Suppressor macrophage treated with lipopolysaccharide for 1 hour (primary cell): Measurements from ENCODE around the gene KLHL17.

Experiments
- DNase-seq, 3 donors: peaks; one replicate each; pipeline ENCODE4 v3.0.0-alpha.2; 2020 to 2022

Gene KLHL17

GRCh38 chr1:923131-923990 is 37.0 kb upstream of the KLHL17 start, which contains the start of gene SAMD11:
Gene SAMD11, plus strand, starts transcription at chr1:923923. Its CDS starts 509 bp downstream, at chr1:924432.
- peak; percentile 81 to 95 (median 82) for DNase-seq

GRCh38 chr1:923991-924655 is 36.3 kb upstream of the KLHL17 start:
- DNase-seq = peak; percentile 17 to 43 (median 23)

DNA sequence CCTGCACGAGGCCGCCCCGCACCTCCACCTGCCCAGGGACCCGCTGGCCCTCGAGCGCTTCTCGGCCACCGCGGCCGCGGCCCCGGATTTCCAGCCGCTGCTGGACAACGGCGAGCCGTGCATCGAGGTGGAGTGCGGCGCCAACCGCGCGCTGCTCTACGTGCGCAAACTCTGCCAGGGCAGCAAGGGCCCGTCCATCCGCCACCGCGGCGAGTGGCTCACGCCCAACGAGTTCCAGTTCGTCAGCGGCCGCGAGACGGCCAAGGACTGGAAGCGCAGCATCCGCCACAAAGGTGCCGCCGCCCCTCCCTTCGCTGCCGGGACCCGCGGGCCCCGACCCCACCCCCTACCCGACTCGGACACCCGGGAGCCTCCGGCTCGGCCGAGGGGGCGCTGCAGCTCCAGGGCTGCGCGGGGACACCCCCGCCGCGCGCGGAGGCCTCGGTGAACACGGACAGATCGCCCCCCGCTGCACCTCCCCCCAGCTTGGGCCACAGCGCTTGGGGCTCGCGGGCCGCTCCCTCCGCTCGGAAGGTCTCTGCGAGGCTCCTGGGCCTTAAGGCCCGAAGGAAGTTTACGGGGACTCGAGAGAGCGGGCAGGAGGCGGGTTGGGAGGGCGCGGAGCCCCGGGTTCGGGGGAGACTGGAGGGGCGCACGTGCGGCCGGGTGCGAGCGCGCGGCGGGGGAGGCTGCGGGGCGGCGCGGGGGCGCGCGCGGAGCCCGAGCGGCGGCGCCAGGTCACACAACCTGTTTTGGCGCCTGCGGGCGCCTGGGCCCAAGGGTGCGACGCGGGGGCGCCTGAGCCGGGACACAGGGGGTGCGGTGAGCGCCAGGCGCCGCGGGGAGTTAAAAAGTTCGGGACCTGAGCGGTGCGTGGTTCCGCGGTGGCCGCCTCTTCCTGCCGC is 35.5 kb upstream of the KLHL17 start:
- peak; percentile 45 to 70 (median 48) for DNase-seq

DNA sequence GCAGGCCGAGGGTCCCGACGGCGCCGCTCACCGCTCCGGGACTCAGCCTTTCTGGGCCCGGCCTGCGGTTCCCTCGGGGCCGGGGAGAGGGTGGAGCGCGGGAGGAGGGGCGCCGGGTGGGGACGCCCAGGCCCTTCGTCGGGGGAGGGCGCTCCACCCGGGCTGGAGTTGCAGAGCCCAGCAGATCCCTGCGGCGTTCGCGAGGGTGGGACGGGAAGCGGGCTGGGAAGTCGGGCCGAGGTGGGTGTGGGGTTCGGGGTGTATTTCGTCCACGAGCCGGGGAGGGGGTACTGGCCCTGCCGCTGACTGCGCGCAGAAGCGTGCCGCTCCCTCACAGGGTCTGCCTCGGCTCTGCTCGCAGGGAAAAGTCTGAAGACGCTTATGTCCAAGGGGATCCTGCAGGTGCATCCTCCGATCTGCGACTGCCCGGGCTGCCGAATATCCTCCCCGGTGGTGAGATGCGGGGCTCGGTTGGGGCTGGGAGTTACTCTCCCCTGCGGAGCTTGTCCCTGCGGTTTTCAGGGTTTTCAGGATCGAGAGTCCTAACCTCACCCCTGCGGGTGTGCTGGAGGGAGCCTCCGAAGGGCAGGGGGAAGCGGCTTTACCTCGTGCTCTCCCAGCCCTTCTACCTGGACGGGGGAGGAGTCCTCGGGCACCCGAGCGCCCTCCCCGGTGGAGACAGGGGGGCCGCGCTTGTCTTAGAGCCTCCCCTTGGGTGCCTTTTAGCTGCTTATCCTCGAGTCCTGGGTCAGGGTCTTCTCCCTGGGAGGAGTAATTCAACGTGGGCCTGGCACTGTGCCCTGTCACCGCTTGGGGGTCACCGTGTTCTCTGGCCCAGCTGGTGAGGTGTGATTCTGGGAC is 34.6 kb upstream of the KLHL17 start:
- DNase-seq = peak in 2 of 3 donors; percentile 26 to 60

DNA sequence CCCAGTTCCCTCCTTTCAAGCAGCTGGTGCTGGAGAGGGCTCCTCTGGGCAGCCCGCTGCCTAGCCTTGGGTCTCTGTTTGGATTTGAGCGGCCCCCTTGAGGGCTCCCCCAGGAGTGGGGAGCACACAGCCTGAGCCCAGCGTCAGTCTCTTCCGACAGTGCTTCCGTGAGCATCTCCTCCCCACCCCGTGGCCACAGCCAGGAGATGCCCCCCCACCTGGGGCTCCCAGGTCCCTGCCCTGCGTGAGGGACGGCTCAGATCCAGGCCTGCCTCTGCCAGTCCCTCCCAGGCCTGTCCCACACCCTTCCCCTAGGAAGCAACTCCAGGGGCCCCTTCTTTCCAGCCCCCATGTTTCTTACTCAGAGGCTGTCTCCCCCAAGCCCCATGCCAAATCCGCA is 33.1 kb upstream of the KLHL17 start:
- DNase-seq = no peak

DNA sequence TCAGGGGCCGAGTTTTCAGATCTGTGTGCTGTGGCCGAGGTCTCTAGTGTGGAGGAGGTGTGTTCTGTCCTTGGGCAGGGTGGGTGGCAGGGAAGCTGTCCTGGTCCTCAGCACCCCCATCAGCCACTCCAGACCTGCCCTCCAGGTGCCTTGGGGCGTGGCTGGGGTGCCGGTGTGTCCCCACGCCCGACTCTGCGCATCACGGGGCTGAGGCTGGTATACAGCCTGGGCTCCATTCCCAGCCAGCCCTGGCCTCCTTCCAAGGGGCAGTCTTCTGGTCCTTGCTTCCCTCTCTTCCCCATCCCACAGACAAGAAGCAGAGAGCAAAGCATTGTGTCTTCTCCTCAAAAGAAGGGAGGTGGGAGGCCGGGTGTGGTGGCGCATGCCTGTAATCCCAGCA is 32.6 kb upstream of the KLHL17 start:
- no peak for DNase-seq

DNA sequence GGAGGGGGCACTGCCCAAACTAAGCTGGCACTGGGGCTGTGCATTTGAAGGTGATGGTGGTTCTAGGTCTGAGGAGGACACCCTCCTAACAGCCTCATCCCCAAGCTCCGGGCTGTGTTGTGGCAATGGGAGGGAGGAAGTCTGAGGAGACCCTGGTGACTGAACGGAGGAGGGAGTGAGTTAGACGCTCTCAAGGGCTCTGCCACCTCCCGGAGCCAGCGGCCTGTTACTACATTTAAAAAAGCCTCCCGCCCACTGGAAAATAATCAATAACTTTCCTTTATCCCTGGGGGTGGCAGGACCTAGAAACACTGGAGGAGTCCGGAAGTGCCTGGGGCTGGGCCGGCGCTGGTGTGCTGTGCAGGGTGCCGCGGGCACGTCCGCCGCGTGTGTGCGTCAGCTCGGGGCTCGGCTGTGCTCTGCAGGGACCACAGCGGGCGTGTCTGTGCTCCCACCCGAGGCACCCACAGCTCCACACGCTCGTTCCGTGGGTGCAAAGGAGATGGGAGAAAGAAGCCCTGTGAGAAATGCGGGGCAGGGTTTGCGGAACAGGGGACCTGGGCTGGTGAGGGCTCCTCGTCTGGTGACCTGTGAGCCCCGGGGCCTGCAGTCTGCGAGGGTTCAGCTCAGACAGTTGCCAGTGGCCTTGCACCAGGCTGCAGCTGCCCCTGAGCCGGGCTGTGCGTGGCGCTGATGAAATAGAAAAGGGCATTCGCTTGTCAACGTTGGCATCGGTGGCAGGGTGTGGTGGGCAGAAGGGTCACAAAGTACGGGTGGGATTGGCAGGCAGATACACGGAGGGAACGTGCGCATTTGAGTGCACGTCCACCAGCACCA is 31.3 kb upstream of the KLHL17 start:
- no peak for DNase-seq

DNA sequence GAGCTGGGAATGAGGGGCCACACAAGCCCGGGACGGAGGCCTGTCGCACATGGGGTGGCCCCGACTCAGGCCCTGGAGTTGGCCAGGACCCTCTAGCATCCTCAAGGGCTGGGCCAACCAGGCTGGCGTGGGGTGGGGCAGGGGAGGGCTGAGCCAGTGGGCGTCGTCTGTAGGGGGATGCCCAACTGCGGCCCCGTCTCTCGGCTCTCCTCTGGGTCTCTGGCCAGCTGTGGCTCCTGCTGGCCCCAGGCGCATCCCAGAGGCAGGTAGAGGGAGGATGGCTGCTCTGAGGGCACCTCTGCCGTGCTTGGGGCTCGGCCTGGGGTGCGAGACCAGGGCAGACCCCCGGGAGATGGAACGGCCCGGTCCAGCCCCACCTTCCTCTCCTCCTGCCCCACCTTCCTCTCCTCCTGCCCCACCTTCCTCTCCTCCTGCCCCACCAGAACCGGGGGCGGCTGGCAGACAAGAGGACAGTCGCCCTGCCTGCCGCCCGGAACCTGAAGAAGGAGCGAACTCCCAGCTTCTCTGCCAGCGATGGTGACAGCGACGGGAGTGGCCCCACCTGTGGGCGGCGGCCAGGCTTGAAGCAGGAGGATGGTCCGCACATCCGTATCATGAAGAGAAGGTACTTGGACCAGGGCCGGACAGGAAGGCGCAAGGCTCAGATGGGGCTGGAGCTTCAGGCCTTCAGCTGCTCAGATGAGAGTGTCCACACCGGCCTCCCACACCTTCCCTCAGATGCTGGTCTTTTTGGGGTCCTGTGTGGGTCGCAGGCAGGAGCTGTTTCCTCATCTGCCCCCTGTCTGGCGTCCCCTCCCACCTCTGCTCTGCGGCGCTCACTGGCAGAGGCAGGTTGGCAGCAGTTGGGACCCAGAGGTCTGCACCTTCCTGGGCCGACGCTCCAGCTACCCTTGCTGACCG is 30.4 kb upstream of the KLHL17 start:
- no peak for DNase-seq

- DNase-seq = no peak
These were observed 29.7 kb upstream of the KLHL17 start for GRCh38 chr1:930633-931138.

DNA sequence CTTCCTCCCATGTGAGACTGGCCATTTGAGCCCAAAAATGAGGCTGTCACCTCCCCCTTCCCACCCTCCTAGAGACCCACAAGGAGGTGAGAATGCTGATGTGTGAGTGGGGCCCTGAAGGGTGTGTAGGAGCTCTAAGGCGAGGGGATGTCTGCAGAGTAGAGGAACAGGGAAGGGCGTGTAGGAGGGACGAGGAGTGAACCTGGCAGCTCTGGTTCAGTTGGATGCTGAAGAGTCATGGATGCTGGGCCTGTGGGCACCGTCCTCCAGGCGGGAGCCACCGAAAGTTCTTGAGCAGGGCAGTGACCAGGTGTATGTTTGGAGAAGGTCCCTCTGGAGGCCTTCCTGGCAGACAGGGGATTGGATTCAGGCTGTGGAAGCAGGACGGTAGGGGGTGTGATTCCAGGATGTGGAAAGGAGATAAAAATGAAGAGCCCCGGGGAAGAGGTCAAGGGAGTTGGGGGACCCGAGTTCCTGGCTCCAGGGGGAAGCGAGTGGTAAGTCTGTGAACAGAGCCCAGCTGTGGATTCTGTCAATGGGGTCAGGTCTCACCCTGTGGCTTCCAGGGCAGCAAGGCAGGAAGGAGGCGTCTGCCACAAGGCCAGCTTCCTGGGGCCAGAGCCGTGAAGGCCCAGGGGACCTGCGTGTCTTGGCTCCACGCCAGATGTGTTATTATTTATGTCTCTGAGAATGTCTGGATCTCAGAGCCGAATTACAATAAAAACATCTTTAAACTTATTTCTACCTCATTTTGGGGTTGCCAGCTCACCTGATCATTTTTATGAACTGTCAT is 28.8 kb upstream of the KLHL17 start:
- DNase-seq = no peak

- no peak for DNase-seq
These were observed 28.2 kb upstream of the KLHL17 start for GRCh38 chr1:932173-932510.

DNA sequence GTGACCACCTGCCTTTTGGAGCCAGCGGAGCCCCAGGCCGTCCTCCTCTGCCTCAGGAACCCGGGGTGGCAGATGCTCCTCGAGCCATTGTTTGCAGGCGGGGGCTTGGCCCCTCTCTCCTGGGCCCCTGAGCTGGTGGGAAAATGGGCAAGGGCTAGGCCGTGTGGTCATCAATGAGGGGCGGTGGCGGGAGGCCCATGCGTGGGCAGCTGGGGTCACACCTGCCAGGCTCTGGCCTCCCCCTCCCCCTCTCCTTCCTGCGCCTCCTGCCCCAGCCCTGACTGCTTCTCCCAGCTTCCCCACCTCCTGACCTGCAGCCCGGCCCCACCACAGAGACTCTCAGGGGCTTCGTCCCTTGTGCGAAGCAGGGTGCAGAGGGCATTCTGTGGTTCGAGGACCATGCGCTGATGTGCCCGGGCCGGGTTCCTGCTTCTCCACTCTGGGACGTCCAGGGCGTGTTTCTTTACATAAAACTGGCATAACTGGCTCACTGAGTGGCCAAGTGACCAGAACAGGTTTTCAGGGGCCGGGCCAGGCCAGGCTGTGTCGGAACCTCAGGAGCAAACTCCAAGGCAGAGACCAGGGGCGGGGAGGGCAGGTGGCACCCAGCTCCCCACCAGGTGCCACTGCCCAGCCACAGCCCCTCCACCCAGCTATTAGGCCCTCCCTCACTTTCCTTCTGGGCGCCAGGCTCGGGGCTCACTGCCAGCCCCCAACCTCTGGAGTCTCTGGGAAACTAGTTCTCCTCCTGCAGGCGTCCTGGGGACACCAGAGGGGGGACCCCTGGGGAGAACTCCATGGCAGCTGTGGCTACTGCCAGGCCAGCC is 27.4 kb upstream of the KLHL17 start:
- no peak for DNase-seq

- DNase-seq = no peak
These were observed 26.8 kb upstream of the KLHL17 start for GRCh38 chr1:933603-933940.

- DNase-seq = peak in 2 of 3 donors; percentile 48 to 56
These were observed 25.2 kb upstream of the KLHL17 start for GRCh38 chr1:934991-935750.

DNA sequence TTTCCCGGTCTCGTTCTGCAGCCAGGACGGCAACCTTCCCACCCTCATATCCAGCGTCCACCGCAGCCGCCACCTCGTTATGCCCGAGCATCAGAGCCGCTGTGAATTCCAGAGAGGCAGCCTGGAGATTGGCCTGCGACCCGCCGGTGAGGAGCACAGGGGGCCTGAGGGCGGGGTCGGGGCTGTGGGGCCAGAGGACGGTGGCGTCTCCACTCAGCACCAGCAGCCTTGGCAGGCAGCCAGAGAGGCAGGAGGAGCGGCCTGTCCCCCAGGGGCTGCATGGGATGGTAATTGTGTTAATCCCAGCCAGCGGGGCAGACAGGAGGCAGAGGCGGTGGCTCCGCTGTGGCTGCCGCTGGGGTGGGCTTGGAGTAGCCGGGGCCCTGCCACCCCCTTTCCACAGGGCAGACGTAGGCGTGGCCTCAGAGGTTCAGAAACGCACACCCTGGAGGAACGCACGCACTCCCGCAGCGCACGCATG is 24.6 kb upstream of the KLHL17 start:
- DNase-seq = no peak

DNA sequence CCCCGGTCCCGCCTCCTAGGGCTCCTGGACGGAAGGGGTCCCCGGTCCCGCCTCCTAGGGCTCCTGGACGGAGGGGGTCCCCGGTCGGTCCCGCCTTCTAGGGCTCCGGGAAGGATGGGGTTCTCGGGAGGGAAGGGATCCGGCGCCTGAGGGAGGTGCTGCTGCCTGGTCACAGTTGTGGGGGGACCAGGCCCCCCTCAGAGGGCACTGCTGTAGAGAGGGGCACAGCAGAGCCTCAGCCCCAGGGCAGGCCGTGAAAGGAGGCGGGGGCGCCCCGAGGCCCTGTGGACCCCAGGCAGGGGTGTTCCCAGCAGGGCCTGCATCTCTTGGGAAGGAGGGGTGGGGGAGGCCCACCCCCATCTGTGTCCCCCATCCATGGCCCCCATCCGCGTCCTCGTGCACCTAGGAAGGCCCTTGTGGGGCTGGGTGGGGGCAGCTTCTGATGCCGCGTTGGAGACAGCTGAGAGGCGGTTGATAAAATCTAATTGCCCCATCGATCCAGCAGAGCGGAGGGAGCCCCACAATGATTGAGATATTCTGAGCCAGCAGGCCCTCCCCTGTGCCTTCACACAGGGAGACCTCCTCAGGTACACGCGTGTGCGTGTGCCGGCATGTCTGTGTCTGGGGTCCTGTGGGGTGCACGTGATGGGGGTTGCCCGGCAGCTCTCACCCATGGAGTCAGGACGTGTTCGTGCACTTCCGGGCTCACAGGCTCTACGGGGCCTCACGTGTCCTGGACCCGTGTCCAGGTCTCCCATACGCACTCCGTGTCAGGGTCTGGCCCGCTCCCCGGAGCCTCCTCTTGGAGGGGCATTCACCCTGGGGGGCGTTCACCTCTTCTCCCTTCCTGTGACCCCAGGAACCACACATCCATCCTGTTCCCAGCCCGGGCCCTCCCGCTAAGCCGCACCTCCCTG is 23.8 kb upstream of the KLHL17 start:
- no peak for DNase-seq
